Common myeloid progenitor, CD34-positive (primary cell): ENCODE data around the gene NDUFAF5.
A peak's percentile ranks its signal among the peaks of the same experiment; 100 is the strongest.

Experiments
- CTCF ChIA-PET: fragments of 350-600 bp; sonication (Branson Sonifier 250); formaldehyde crosslinking; loops from one replicate; lab custom pipeline; 2021; ENCODE audit warnings: antibody characterized with exemption; lab: Charles Lee
- POLR2A ChIA-PET: fragments of 350-600 bp; sonication (Branson Sonifier 250); formaldehyde crosslinking; loops from one replicate; lab custom pipeline; 2021; ENCODE audit warnings: antibody characterized with exemption; lab: Charles Lee
- DNase-seq, 3 donors: peaks; one replicate each; pipeline versions ENCODE4 v3.0.0 to v3.0.0-alpha.2; 2013
- H3K27ac ChIP-seq, 2 experiments: 1 replicate in 1 of 2; 2 replicates in 1 of 2; pipeline ENCODE4 v1.7.0; 2013; ENCODE audit warnings: inconsistent platforms in 2 of 2, low read length in 2 of 2, mild to moderate bottlenecking in 2 of 2, low read depth in 1 of 2, moderate library complexity in 1 of 2; ENCODE audit not compliant: severe bottlenecking in 2 of 2, insufficient read depth in 1 of 2, poor library complexity in 1 of 2
- H3K27me3 ChIP-seq, 5 experiments: replicated peaks in 2 of 5; 1 replicate in 3 of 5; 2 replicates in 2 of 5; pipeline versions ENCODE4 v1.6.1 to v1.7.0; 2013; ENCODE audit warnings: low read length in 4 of 5, mild to moderate bottlenecking in 2 of 5, moderate library complexity in 2 of 5, inconsistent platforms in 1 of 5; ENCODE audit not compliant: insufficient read depth in 5 of 5, control insufficient read depth in 4 of 5
- H3K36me3 ChIP-seq, 4 experiments: 1 replicate in 2 of 4; 2 replicates in 2 of 4; pipeline versions ENCODE4 v1.6.1 to v1.7.0; 2013; ENCODE audit warnings: low read length in 3 of 4, control low read depth in 1 of 4, mild to moderate bottlenecking in 1 of 4; ENCODE audit not compliant: control insufficient read depth in 4 of 4, insufficient read depth in 4 of 4
- H3K4me1 ChIP-seq, 4 experiments: 1 replicate in 3 of 4; 2 replicates in 1 of 4; pipeline versions ENCODE4 v1.6.1 to v1.7.1; 2013; ENCODE audit warnings: low read length in 3 of 4, mild to moderate bottlenecking in 3 of 4, control low read depth in 1 of 4, inconsistent platforms in 1 of 4, moderate library complexity in 1 of 4; ENCODE audit not compliant: control insufficient read depth in 4 of 4, insufficient read depth in 4 of 4; ENCODE audit errors: control extremely low read depth in 1 of 4
- H3K4me3 ChIP-seq, 7 experiments: 1 replicate in 4 of 7; 2 replicates in 3 of 7; pipeline versions ENCODE4 v1.5.1 to v1.7.0; 2013; ENCODE audit warnings: mild to moderate bottlenecking in 7 of 7, low read length in 6 of 7, moderate library complexity in 6 of 7, inconsistent platforms in 2 of 7, low read depth in 2 of 7, control low read depth in 1 of 7; ENCODE audit not compliant: insufficient read depth in 4 of 7, control insufficient read depth in 1 of 7; ENCODE audit errors: extremely low read depth in 1 of 7
- H3K9me3 ChIP-seq, 5 experiments: 1 replicate in 4 of 5; 2 replicates in 1 of 5; pipeline versions ENCODE4 v1.6.1 to v1.7.1; 2013; ENCODE audit warnings: low read length in 4 of 5, mild to moderate bottlenecking in 2 of 5, inconsistent platforms in 1 of 5, low read depth in 1 of 5, moderate library complexity in 1 of 5; ENCODE audit not compliant: control insufficient read depth in 4 of 5, insufficient read depth in 2 of 5; ENCODE audit errors: control extremely low read depth in 1 of 5
- WGBS: methylation state at CpG from one replicate; pipeline ENCODE4 v1.1.5; 2013; ENCODE audit not compliant: insufficient coverage; 5-methylcytosine and 5-hydroxymethylcytosine counted together

The NDUFAF5 gene

DNA sequence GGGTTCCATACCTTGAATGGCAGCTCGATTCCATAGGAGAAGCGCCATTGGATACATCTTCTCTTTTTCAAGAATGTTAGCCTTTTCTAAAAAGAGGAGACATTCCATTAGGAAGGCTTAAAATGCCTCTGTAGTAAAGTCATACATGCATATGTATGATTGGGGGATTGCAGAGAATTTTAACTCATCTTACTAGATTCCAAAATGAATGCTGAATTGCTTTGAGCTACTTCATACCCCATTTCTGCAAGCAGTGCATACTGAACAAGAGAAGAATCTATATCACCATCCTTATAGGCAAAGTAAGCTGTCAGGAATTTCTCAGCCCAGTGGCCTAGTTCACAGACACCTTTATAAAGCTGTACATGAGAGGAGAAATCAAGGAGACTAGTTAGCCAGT, 80.3 kb downstream of the NDUFAF5 start:
- Histone ChIP-seq H3K36me3 (no peaks in the 10 kb centered on the region), H3K27me3 (peaks cover 0 to 4% (median 0%) of the 10 kb centered on the region in 5 experiments), H3K27ac (no peak overlapping the region), H3K4me3 (no peak overlapping the region), H3K9me3 (no peaks in the 10 kb centered on the region), H3K4me1 (no peaks in the 10 kb centered on the region)
- 90% methylated on average over 2 of the region's 2 CpGs for WGBS
- ChIA-PET POLR2A (no interaction called here), CTCF (no interaction called here)
- DNase-seq: no peak

DNA sequence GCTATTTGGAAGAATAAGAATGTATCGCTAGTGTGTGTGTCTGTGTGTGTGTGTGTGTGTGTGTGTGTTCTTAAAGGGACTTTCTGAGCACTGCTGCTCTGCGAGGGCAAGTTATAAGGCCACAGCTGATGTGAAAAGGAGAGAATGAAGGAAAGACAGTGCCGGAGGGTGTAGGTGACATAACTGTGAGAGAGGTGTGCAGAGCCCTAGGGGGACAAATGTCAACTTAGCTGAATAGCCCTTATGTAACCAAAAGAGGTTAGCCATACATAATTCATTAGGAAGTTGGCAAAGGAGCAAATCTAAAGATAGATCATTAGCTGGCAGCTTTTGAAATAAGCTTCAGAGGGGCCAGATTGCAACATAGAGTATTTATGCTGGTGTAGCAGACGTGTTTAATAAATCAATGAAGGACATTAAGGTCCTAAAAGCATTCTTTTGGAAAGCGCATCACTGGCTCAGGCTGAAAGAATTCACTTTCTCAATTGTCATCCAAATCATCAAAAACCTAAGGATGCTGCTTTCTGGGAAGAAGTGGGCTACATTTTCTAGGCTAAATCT, 81.0 kb downstream of the NDUFAF5 start:
- WGBS: 66% methylated on average over 2 of the region's 5 CpGs
- Histone ChIP-seq H3K27me3 (peaks cover 0 to 4% (median 0%) of the 10 kb centered on the region in 5 experiments), H3K36me3 (no peaks in the 10 kb centered on the region), H3K4me1 (no peaks in the 10 kb centered on the region), H3K27ac (no peak overlapping the region), H3K4me3 (no peak overlapping the region), H3K9me3 (no peaks in the 10 kb centered on the region)
- DNase-seq: no peak
- ChIA-PET CTCF (no interaction called here), POLR2A (no interaction called here)

DNA sequence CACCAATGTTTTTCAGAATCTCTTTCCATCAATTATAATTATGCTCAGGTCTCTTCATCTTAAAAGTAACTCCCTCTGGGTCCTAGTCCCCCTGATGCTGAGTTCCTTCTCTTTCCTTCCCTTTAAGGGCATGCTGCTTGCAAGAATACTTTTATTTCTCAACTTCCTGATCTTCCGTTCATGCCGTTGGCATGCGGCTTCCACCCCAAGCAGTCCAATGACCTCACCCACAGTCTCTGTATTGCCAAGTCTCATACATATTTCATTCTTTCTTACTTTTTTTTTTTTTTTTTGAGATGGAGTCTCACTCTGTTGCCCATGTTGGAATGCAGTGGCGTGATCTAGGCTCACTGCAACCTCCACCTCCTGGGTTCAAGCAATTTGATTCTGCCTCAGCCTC, 83.5 kb downstream of the NDUFAF5 start:
- Histone ChIP-seq H3K4me1 (no peaks in the 10 kb centered on the region), H3K9me3 (no peaks in the 10 kb centered on the region), H3K36me3 (no peaks in the 10 kb centered on the region), H3K27me3 (peaks cover 0 to 4% (median 0%) of the 10 kb centered on the region in 5 experiments), H3K27ac (no peak overlapping the region), H3K4me3 (no peak overlapping the region)
- peak in 2 of 3 donors; percentile 3 to 26 for DNase-seq
- WGBS: 53% methylated on average over 4 of the region's 4 CpGs
- ChIA-PET CTCF (no interaction called here), POLR2A (no interaction called here)

DNA sequence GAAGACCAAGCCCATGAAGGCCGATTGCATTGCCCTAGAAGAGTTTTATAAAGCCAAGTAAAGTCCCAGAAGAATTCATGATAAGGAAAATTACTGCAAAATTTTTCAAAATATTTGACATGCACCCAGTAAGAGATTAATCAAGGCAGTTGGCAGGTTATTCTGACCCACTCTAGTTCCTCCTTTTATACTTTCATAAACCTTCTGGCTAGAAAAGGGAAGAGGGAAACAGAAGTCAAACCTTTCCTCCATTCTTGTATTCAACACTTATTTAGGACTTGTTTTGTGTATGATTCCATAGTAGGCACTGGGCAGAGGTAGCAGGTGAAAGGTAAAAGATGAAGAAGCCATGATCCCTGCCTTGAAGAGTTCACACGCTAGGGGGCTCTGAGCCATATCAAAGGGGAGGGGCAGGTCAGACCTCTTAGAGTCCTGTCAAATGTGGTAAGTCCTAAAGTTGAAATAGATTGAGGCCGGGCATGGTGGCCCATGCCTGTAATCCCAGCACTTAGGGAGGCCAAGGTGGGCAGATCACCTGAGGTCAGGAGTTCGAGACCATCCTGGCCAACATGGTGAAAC, 85.4 kb downstream of the NDUFAF5 start:
- no peaks in the 10 kb centered on the region for H3K4me1 ChIP-seq
- ChIA-PET CTCF (no interaction called here), POLR2A (no interaction called here)
- H3K9me3 ChIP-seq: no peaks in the 10 kb centered on the region
- DNase-seq: no peak
- H3K27me3 ChIP-seq: peaks cover 0 to 5% (median 0%) of the 10 kb centered on the region in 5 experiments
- no peaks in the 10 kb centered on the region for H3K36me3 ChIP-seq
- WGBS: 83% methylated on average over 4 of the region's 4 CpGs
- no peak overlapping the region for H3K4me3 ChIP-seq
- H3K27ac ChIP-seq: no peak overlapping the region
